ENCODE measurements around the gene NDUFB4.

NDUFB4 gene

DNA sequence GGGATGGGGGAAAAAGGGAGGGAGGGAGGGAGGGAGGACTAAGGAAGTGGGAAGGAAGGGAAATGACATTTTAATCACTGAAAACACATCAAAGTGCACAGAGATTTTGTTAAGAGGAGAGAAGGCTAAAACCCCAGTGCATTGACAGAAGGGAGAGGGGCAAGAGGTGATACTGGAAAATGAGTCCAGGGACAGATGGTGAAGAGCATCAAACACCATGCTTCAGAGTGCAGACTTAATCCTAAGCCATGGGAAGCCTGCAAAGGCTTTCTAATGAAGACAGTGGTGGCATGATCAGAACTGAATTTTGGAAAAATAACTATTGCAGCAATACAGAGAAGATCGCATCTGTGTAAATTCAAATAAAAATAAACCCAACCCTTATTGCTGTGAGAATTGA, 44.1 kb downstream of the NDUFB4 start:
- DNase-seq = no peak

GRCh38 chr3:120641696-120642246, 45.6 kb downstream of the NDUFB4 start:
- no peak for DNase-seq

GRCh38 chr3:120642368-120642948, 46.3 kb downstream of the NDUFB4 start:
- no peak for DNase-seq

- no peak for DNase-seq
These were observed 49.1 kb downstream of the NDUFB4 start for GRCh38 chr3:120645083-120645845.

DNA sequence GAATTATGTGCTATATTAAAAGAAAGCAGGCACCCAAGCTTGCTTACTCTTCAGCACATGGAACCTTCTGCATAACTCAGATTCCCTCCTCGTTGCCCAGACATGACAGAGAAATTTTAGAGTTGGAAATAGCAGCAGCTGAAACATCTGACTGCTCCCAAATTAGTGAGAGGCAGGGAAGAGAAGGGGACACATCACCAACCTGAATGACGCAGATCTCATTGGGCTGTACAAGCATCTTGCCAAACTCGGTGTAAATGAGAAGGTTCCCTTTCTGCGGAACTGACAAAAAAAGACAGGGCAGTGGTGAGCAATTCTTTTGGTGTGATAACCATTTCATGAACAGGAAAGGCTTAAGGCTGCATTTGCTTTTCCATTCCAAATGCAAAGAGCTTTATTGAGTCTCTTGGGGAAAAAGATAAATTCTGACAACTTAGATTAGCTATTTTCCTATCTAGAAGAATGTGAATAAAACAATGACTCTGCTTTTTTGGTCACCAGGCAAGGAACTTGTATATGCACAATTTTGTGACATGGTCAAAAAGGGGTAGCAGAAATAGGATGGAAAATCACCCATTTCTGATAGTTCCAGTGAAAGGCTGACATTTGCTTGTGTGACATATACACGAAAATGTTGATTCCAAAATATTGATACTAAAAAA, 50.8 kb downstream of the NDUFB4 start:
- DNase-seq = no peak

DNA sequence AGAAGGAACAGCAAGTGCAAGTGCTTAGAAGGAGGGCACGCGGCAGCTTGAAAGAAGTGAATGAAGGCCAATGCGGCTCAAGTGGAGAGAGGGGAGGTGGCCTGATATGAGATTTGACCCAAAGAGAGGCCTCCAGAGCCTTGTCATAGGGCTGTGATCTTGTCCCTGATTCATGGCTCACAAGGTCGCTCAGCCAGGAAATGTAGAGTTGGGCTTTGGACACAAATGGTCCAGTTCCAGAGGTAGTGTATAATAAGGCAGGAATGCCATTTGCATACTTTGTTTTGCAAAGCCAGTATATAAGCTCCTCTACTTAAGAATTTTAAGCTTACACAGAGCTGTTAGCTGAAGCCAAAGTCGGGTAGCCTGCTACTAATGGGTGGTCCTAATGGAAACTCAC, 52.2 kb downstream of the NDUFB4 start:
- DNase-seq = no peak

DNA sequence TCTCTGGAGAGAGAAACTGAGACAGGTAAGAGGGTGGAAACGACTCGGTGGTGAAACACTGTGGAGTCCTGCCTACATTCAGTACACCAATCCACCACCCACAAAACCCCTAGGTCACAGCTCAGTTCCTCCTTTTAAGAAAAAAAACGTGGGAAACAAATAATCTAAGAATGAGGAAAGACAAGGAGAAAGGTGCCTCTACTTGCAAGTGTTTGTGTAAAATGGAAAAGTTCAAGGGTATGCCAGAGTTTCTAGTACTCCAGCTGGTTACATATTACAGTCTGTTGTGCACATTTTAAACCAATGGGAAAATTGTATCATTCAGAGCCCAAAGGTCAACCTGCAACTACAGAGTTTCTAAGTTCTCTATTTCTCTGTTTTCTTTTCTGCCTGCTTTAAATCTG, 53.7 kb downstream of the NDUFB4 start:
- no peak for DNase-seq

DNA sequence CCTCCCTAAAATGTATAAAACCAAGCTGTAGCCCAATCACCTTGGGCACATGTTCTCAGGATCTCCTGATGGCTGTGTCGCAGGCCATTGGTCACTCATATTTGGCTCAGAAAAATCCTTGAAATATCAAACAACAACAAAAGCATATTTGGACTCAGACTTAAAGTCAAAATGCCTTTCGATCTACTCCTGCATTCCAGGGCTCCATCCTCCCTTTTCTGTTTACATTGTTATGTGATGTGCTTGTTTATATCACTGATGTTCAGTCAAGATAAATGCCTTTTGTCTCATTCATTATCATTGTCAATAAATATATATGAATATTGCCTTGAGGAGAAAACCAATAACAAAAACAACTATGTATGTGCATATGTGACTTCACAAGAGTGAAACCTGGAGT, 54.2 kb downstream of the NDUFB4 start:
- DNase-seq = no peak
